Osteocyte (in vitro differentiated cells): ENCODE data around the gene TEX101. TPM values are rescaled to one million over a fixed set of nuclear protein-coding genes. Genes with fewer than 3 reads are reported as not detected.

Experiments
- DNase-seq: peaks from one replicate; pipeline ENCODE4 v3.0.0; 2021; ENCODE audit warnings: mixed read lengths; ENCODE audit not compliant: unreplicated experiment; ENCODE audit errors: extremely low spot score
- H3K27ac Mint-ChIP-seq: one replicate; pipeline ENCODE4 v1.8.0; 2021; ENCODE audit warnings: mild to moderate bottlenecking, mixed read lengths; ENCODE audit not compliant: unreplicated experiment
- H3K27me3 Mint-ChIP-seq: one replicate; pipeline ENCODE4 v1.8.0; 2021; ENCODE audit warnings: mixed read lengths; ENCODE audit not compliant: unreplicated experiment
- H3K36me3 Mint-ChIP-seq: one replicate; pipeline ENCODE4 v1.8.0; 2021; ENCODE audit warnings: mixed read lengths; ENCODE audit not compliant: unreplicated experiment
- H3K4me1 Mint-ChIP-seq: one replicate; pipeline ENCODE4 v1.8.0; 2021; ENCODE audit warnings: mixed read lengths; ENCODE audit not compliant: unreplicated experiment
- H3K4me3 Mint-ChIP-seq: one replicate; pipeline ENCODE4 v1.8.0; 2021; ENCODE audit warnings: mild to moderate bottlenecking, moderate library complexity, mixed read lengths; ENCODE audit not compliant: unreplicated experiment
- H3K9me3 Mint-ChIP-seq: one replicate; pipeline ENCODE4 v1.8.0; 2021; ENCODE audit warnings: mixed read lengths; ENCODE audit not compliant: unreplicated experiment
- CTCF ChIP-seq: fragments of 200-600 bp; sonication (generic); IDR thresholded peaks from 2 replicates; pipeline ENCODE4 v1.5.0; 2021; ENCODE audit warnings: antibody characterized with exemption, mild to moderate bottlenecking, moderate library complexity
- total RNA-seq: library from RNA; stranded (reverse); gene quantifications from 2 replicates; pipeline ENCODE4 v1.2.1, GENCODE V29; 2021

The TEX101 gene
- total RNA-seq, 1 donor from 2014 or later: not detected

- Mint-ChIP-seq H3K4me1 (no peaks in the 10 kb centered on the region), H3K36me3 (no peaks in the 10 kb centered on the region), H3K4me3 (no peak overlapping the region), H3K27ac (no peak overlapping the region), H3K27me3 (no peaks in the 10 kb centered on the region), H3K9me3 (no peaks in the 10 kb centered on the region)
- peak; percentile 42 for DNase-seq
- no peak for TF ChIP-seq CTCF
Measured at GRCh38 chr19:43412441-43412840, 2.2 kb upstream of the TEX101 start.

GRCh38 chr19:43416951-43417623, 2.4 kb downstream of the TEX101 start:
- Mint-ChIP-seq H3K27me3 (peaks cover 8% of the 10 kb centered on the region), H3K4me3 (no peak overlapping the region)

DNA sequence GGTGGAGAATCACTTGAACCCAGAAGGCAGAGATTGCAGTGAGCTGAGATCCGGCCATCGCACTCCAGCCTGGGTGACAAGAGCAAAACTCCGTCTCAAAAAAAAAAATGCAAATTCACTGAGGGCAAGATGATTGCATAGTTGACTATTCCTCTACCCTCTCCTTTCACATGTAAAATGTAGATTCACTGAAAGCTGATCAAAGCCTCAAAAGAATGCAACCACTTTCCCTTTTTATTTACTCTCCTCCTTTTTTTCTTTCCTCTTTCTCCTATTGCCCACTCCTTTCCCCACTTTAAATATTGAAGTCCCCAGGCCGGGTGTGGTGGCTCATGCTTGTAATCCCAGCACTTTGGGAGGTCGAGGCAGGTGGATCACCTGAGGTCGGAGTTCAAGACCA, 6.3 kb downstream of the TEX101 start:
- no peaks in the 10 kb centered on the region for H3K36me3 Mint-ChIP-seq
- H3K27me3 Mint-ChIP-seq: peaks cover 23% of the 10 kb centered on the region
- no peak overlapping the region for H3K4me3 Mint-ChIP-seq
- H3K9me3 Mint-ChIP-seq: no peaks in the 10 kb centered on the region
- DNase-seq: no peak
- no peak for TF ChIP-seq CTCF
- H3K27ac Mint-ChIP-seq: no peak overlapping the region
- H3K4me1 Mint-ChIP-seq: no peaks in the 10 kb centered on the region

More at GRCh38 chr19:43416951-43417623, 2.4 kb downstream of the TEX101 start:
- H3K27ac Mint-ChIP-seq: no peak overlapping the region
- TF ChIP-seq CTCF: no peak
- no peak for DNase-seq
- no peaks in the 10 kb centered on the region for H3K36me3 Mint-ChIP-seq
- no peaks in the 10 kb centered on the region for H3K4me1 Mint-ChIP-seq
- no peaks in the 10 kb centered on the region for H3K9me3 Mint-ChIP-seq

GRCh38 chr19:43422000-43422688, 7.5 kb downstream of the TEX101 start:
- Mint-ChIP-seq H3K4me1 (no peaks in the 10 kb centered on the region), H3K36me3 (no peaks in the 10 kb centered on the region), H3K27ac (no peak overlapping the region), H3K4me3 (no peak overlapping the region), H3K9me3 (no peaks in the 10 kb centered on the region), H3K27me3 (peaks cover 24% of the 10 kb centered on the region)
- TF ChIP-seq CTCF: no peak
- no peak for DNase-seq

GRCh38 chr19:43422689-43423066, 8.0 kb downstream of the TEX101 start:
- Mint-ChIP-seq H3K4me3 (no peak overlapping the region), H3K27me3 (peaks cover 24% of the 10 kb centered on the region), H3K27ac (no peak overlapping the region), H3K4me1 (no peaks in the 10 kb centered on the region), H3K9me3 (no peaks in the 10 kb centered on the region), H3K36me3 (no peaks in the 10 kb centered on the region)
- DNase-seq: no peak
- TF ChIP-seq CTCF: no peak
